BE2C (cell line): ENCODE measurements around the gene AP2A2.

Experiments
- DNase-seq: peaks from one replicate; pipeline ENCODE4 v3.0.0-alpha.2; 2020
- H3K27me3 ChIP-seq: fragments of 250-450 bp; sonication (Bioruptor Pico); 2 replicates; pipeline ENCODE4 v1.5.1; 2020; ENCODE audit warnings: mild to moderate bottlenecking
- H3K36me3 ChIP-seq: fragments of 250-450 bp; sonication (Bioruptor Pico); 2 replicates; pipeline ENCODE4 v1.5.1; 2020; ENCODE audit warnings: mild to moderate bottlenecking
- H3K4me1 ChIP-seq: fragments of 250-450 bp; sonication (Bioruptor Pico); 2 replicates; pipeline ENCODE4 v1.5.1; 2020
- H3K4me3 ChIP-seq: 2 replicates; pipeline ENCODE4 v1.5.1; 2011; ENCODE audit warnings: low read depth, low read length
- H3K9me3 ChIP-seq: fragments of 250-450 bp; sonication (Bioruptor Pico); 2 replicates; pipeline ENCODE4 v1.5.1; 2020
- CTCF ChIP-seq: IDR thresholded peaks from 2 replicates; pipeline ENCODE4 v1.5.1; 2012; ENCODE audit warnings: mild to moderate bottlenecking, low read depth, low read length

Gene AP2A2

GRCh38 chr11:931385-931784 is 5.7 kb downstream of the AP2A2 start:
- Histone ChIP-seq H3K27me3 (no peaks in the 10 kb centered on the region), H3K9me3 (no peaks in the 10 kb centered on the region), H3K4me3 (no peak overlapping the region), H3K4me1 (no peaks in the 10 kb centered on the region), H3K36me3 (no peaks in the 10 kb centered on the region)
- TF ChIP-seq CTCF, result no peak
- DNase-seq, result no peak

- Histone ChIP-seq H3K4me3 (no peak overlapping the region), H3K27me3 (no peaks in the 10 kb centered on the region), H3K36me3 (no peaks in the 10 kb centered on the region), H3K9me3 (no peaks in the 10 kb centered on the region), H3K4me1 (no peaks in the 10 kb centered on the region)
- no peak for DNase-seq
- TF ChIP-seq CTCF, result no peak
Measured at GRCh38 chr11:932435-932834, 6.8 kb downstream of the AP2A2 start.

GRCh38 chr11:933142-933851 is 7.6 kb downstream of the AP2A2 start:
- no peaks in the 10 kb centered on the region for H3K27me3 ChIP-seq
- no peak for DNase-seq
- H3K4me1 ChIP-seq, result no peaks in the 10 kb centered on the region
- H3K9me3 ChIP-seq, result no peaks in the 10 kb centered on the region
- H3K36me3 ChIP-seq, result no peaks in the 10 kb centered on the region; the same call in 1 of the 2 replicates
- no peak overlapping the region for H3K4me3 ChIP-seq
- no peak for TF ChIP-seq CTCF

GRCh38 chr11:933936-934335 is 8.3 kb downstream of the AP2A2 start:
- Histone ChIP-seq H3K9me3 (no peaks in the 10 kb centered on the region), H3K36me3 (no peaks in the 10 kb centered on the region; the same call in 1 of the 2 replicates), H3K4me3 (no peak overlapping the region), H3K4me1 (no peaks in the 10 kb centered on the region), H3K27me3 (no peaks in the 10 kb centered on the region)
- no peak for DNase-seq
- no peak for TF ChIP-seq CTCF

GRCh38 chr11:934527-934926 is 8.9 kb downstream of the AP2A2 start:
- TF ChIP-seq CTCF, result no peak
- Histone ChIP-seq H3K4me1 (no peaks in the 10 kb centered on the region), H3K4me3 (no peak overlapping the region), H3K36me3 (no peaks in the 10 kb centered on the region; the same call in 1 of the 2 replicates), H3K27me3 (no peaks in the 10 kb centered on the region), H3K9me3 (no peaks in the 10 kb centered on the region)
- no peak for DNase-seq

- TF ChIP-seq CTCF, result no peak
- no peak for DNase-seq
- no peaks in the 10 kb centered on the region for H3K4me1 ChIP-seq
Measured at GRCh38 chr11:936199-936598, 10.5 kb downstream of the AP2A2 start.

More at GRCh38 chr11:936199-936598, 10.5 kb downstream of the AP2A2 start:
- Histone ChIP-seq H3K36me3 (no peaks in the 10 kb centered on the region; the same call in 1 of the 2 replicates), H3K4me3 (no peak overlapping the region), H3K27me3 (no peaks in the 10 kb centered on the region), H3K9me3 (no peaks in the 10 kb centered on the region)
